Non-pigmented ciliary epithelial cell (primary cell): ENCODE data around the gene ZFTA.
"Not testable (repeated sequence)": the region's sequence is repeated elsewhere in the genome, so short reads cannot be mapped to it uniquely, and the experiment has no call there.

Experiments used
- DNase-seq: peaks from one replicate; pipeline ENCODE4 v3.0.0-alpha.2; 2010; ENCODE audit warnings: low read depth

The ZFTA gene

GRCh38 chr11:63768237-63769041 is at the start of gene ZFTA:
Gene ZFTA (minus strand): TSS chr11:63768775. CDS start chr11:63768622, 153 bp downstream.
- no peak for DNase-seq

- DNase-seq = no peak
Measured at GRCh38 chr11:63817758-63818498, 49.4 kb upstream of the ZFTA start.

DNA sequence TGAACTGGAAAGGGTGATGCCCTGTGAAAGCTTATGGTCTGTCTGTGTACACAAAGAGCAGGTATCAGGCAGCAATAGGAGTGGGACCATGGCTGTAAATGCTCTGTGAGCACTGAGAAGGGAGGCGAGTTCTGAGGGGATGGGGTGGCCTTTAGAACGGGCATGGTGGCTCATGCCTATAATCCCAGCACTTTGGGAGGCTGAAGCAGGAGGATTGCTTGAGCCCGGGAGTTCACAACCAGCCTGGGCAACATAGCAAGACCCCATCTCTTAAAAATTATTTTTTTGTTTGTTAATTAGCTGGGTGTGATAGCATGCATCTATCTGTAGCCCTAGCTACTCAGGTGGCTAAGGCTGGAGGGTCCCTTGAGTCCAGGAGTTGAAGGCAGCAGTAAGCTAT is 48.2 kb upstream of the ZFTA start:
- DNase-seq = no peak

- no peak for DNase-seq
Measured at GRCh38 chr11:63816166-63816565, 47.6 kb upstream of the ZFTA start.

DNA sequence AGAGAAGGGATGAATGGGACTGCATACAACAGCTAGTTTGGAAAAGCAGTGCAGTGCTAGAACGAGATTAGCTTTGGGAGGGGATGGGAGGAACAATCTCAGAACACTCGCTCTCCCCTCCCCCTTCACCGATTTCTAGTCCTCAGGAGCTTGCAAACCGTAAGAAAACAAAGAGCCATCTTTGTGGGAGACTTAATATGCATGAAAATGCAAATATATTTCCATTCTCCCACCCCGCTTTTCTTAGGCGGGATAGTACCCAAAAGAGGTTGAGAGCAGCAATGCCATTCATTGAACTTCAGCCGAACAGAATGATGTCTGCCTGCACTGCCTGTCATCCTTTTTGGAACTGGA is 45.8 kb upstream of the ZFTA start:
- no peak for DNase-seq

DNA sequence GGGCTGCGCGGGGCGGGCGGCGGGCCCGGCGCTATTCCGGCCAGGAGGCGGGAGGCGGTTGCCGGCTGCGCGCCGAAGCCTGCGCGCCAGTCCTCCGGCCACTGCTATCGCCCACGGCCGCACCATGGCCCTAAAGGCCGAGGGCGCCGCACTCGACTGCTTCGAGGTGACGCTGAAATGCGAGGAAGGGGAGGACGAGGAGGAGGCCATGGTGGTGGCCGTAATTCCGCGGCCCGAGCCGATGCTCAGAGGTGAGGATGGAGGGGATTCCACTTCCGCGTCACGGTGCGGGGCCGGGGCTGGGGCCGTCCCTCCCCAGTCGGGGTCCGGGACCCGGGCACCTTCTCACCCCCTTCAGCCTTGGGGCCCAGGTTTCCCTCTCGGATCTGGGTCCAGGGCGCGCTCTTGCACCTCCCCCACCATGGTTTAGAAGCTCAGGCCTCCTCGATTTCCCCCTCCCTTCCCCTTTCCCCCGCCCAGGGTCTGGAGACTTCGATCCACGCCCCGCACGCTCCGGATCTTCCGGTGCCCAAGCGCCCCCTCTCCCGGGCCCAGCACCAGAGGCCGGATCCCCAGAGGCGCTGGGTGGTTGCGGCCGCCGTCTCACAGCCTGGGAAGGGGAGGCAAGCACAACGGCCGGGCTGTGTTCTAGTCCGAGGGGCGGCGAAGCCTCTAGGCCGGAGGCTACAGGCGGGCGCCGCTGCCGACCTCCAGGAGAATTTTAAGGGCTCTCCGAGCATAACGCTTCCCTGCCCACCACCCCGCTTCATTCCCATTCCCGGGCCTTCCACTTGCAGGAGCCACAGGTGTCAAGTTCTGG is 45.2 kb upstream of the ZFTA start:
- no peak for DNase-seq

DNA sequence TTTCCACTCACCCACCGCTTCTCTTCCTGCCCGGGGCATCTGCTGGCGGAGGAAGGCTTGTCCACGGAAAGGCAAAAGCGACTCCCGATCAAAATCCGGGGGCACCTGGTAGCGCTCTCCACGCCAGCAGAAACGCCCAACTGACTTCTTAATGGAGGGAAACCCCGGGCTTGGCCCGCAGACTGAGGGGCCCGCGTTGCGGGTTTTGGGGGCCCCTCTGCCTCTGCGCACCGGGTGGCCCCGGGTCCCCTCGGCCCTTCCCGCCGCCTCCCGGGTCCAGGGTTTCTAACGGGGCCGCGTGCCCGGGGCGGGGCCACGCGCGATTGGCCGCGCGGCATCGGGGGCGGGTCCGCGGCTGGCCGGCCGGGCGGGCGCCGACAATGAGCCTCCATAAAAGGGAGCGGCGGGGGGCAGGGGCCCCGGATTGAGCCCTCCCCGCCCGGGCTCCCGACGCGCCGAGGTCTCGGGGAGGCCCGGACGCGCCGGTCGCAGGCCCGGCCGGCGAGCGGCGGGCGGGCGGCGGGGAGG is 44.5 kb upstream of the ZFTA start, which contains the start of gene SPINDOC:
TSS of gene SPINDOC (plus strand) at position 422 of the 528 bp plus-strand sequence. CDS start 231 bp downstream, outside the sequence.
- DNase-seq = no peak

GRCh38 chr11:63811522-63811921 is 42.9 kb upstream of the ZFTA start:
- no peak for DNase-seq

GRCh38 chr11:63810383-63810782 is 41.8 kb upstream of the ZFTA start:
- DNase-seq = not testable (repeated sequence)

- DNase-seq = no peak
Measured at GRCh38 chr11:63805844-63806415, 37.4 kb upstream of the ZFTA start.

DNA sequence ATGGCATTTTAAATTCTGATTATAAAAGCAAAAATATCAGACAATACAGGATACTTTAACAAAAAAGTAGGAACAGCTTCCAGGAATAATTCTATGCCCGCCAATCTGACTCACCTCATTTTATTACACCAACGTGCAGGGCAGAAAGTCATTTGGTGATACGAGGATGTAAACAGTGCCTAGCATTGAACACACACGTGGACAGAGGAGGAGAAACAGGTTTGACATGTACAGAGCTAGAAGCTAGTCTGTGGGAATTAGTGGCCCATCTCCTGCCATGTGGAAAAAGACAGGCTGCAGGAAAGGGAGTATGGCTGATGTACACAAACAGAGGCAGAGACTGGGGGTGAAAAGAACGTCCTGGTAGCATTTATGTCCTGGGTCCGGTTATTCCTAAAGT is 35.7 kb upstream of the ZFTA start:
- DNase-seq = no peak

- DNase-seq = peak; percentile 9
Measured at GRCh38 chr11:63802637-63803414, 34.3 kb upstream of the ZFTA start.

GRCh38 chr11:63800921-63801320 is 32.3 kb upstream of the ZFTA start:
- DNase-seq = no peak

DNA sequence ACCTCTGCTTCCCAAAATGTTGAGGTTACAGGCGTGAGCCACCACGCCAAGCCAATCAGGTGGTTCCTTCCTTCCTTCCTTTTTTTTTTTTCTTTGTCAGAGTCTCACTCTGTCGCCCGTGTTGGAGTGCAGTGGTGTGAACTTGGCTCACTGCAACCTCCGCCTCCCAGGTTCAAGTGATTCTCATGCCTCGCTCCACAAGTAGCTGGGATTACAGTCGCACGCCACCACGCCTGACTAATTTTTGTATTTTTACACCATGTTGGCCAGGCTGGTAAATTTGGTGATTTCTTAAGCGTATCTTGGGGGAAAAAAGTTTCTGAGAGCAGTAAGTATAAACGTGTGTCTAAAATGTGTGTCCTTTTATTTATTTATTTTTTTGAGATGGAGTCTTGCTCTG is 26.5 kb upstream of the ZFTA start:
- no peak for DNase-seq

GRCh38 chr11:63793161-63793560 is 24.6 kb upstream of the ZFTA start:
- DNase-seq = no peak

DNA sequence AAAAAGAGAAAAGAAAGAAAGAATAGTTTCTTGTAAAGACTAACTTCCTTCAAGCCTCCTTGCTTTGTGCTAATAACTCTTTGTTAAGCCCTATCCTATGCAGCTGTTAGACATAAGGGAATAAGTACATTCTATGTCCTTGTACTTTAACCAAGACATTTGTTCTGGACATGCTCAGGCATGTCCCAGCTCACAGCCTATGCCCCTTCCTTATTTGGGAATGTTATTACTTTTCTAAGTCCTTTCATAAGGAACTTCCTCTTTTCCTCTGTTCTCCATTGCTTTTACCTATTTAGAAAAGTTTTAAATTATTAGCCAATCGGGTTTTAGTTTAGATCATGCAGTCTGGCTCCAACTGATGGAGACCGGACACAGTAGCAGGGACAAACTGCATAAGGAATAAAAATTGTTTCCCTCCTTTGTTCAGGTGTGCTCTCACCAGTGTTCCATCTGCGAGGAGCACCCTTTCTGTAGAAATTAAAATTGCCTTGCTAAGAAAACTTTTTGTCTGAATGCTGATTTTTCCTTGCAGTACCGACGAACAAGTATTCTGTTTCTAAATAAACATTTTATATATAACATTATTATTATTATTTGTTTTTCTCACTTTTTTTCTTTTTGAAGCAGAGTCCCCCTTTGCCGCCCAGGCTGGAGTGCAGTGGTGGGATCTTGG is 23.1 kb upstream of the ZFTA start:
- no peak for DNase-seq

DNA sequence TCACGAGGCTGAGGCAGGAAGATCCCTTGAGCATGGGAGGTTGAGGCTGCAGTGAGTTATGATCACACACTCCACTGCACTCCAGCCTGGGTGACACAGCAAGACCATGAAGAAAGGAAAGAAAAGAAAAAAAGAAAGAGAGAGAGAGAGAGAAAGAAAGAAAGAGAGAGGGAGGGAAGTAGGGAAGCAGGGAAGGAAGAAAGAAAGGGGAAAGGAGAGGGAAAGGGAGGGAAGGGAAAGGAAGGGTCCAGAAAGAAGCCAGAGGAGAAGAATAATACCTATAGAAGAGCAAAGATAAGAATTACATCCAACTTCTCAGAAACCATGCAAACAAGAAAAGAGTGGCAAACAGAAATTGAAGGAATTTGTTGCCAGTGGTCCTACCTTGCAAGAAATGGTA is 17.2 kb upstream of the ZFTA start:
- DNase-seq = no peak

DNA sequence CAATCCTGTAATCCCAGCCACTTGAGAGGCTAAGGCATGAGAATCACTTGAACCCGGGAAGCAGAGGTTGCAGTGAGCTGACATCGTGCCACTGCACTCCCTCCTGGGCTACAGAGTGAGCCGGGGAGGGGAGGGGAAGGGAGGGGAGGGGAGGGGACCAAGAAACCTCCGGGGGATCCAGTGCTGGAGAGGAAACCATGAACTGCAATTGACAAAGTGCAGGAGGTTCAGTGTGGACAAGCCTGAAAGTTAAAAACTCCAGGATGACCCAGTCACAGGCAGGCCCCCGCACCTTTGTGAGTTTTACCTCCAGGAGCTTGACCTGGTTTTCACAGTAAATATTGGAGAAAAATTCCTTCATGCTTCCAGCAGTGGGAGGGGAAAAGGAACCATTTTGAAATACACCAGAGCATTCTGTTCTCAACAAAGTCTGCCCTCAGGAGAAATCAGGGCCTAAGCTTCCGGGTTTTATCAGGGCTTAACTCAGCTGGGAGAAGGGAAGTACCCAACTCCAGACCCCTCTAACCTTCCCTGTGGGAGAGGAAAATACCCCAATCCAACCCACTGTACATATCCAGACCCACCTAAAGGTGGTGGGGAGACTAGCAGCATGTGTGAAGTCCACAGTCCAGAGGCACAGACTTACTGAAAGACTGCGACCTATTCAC is 15.5 kb upstream of the ZFTA start:
- no peak for DNase-seq

DNA sequence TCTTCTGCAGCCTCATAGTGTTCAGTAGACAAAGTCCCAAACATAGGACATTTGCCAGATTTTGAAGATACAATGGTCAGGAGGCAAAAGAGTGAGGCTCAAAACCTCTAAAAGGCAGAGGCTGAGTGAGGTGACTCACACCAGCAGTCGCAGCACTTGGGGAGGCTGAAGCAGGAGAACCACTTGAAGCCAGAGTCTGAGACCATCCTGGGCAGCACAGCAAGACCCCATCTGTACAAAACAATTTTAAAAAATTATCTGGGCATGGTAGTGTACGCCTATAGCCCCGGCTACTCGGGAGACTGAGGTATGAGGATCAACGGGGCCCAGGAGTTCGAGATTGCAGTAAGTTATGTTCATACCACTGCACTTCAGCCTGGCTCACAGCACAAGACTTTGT is 14.2 kb upstream of the ZFTA start:
- no peak for DNase-seq

DNA sequence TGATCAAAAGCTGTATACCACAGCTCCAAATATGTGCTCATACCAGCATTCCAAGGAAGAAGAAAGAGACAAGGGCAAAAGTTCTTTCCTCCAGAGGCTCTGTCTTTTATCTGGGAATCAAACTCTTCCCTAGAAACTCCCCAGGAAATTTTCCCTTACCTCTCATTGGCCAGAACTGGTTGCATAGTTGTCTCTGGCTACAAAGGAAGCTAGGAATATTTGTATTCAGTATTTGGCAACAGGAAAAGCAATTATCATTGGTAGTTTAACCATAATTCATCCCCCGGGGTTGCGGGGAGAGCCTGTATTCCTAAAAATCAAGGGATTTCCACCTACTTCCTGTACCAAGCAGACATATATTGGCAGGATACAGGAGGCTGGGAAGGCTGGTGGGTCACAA is 10.5 kb upstream of the ZFTA start:
- no peak for DNase-seq
